AG08396 (cell line): ENCODE results near the gene KIRREL3.

Source experiments
- DNase-seq: peaks from one replicate; pipeline ENCODE4 v3.0.0; 2012; ENCODE audit warnings: low spot score, mixed read lengths

KIRREL3 gene

GRCh38 chr11:127000291-127000968, at the start of gene KIRREL3:
Gene KIRREL3 (minus strand): TSS chr11:127000770.
- peak; percentile 66 for DNase-seq

- DNase-seq, result no peak
Observed at GRCh38 chr11:127050186-127050585, 49.6 kb upstream of the KIRREL3 start.

- DNase-seq, result no peak
Observed at GRCh38 chr11:127049486-127049885, 48.9 kb upstream of the KIRREL3 start.

GRCh38 chr11:127044535-127044934, 44.0 kb upstream of the KIRREL3 start:
- no peak for DNase-seq

- peak; percentile 49 for DNase-seq
Observed at GRCh38 chr11:127042445-127042844, 41.9 kb upstream of the KIRREL3 start.

- DNase-seq, result no peak
Observed at GRCh38 chr11:127039591-127039990, 39.0 kb upstream of the KIRREL3 start.

- DNase-seq, result no peak
Observed at GRCh38 chr11:127037596-127037995, 37.0 kb upstream of the KIRREL3 start.

- no peak for DNase-seq
Observed at GRCh38 chr11:127037001-127037400, 36.4 kb upstream of the KIRREL3 start.

- DNase-seq, result no peak
Observed at GRCh38 chr11:127035824-127036223, 35.3 kb upstream of the KIRREL3 start.

- no peak for DNase-seq
Observed at GRCh38 chr11:127034973-127035372, 34.4 kb upstream of the KIRREL3 start.

- no peak for DNase-seq
Observed at GRCh38 chr11:127028648-127029047, 28.1 kb upstream of the KIRREL3 start.

GRCh38 chr11:127027789-127028188, 27.2 kb upstream of the KIRREL3 start:
- DNase-seq, result no peak

GRCh38 chr11:127027000-127027399, 26.4 kb upstream of the KIRREL3 start:
- no peak for DNase-seq

GRCh38 chr11:127023991-127024390, 23.4 kb upstream of the KIRREL3 start:
- DNase-seq, result no peak

- DNase-seq, result no peak
Observed at GRCh38 chr11:127018683-127019279, 18.2 kb upstream of the KIRREL3 start.

- peak; percentile 83 for DNase-seq
Observed at GRCh38 chr11:127017482-127017881, 16.9 kb upstream of the KIRREL3 start.

GRCh38 chr11:127013550-127013949, 13.0 kb upstream of the KIRREL3 start:
- DNase-seq, result no peak

- DNase-seq, result peak; percentile 55
Observed at GRCh38 chr11:127006311-127006710, 5.7 kb upstream of the KIRREL3 start.

- DNase-seq, result peak; percentile 80
Observed at GRCh38 chr11:127003260-127003981, 2.9 kb upstream of the KIRREL3 start.

- no peak for DNase-seq
Observed at GRCh38 chr11:127002669-127003259, 2.2 kb upstream of the KIRREL3 start.

- DNase-seq, result peak; percentile 26
Observed at GRCh38 chr11:127000981-127001380, 411 bp upstream of the KIRREL3 start.

GRCh38 chr11:126999366-126999765, 1.2 kb downstream of the KIRREL3 start:
- DNase-seq, result no peak

GRCh38 chr11:126997641-126998040, 2.9 kb downstream of the KIRREL3 start:
- DNase-seq, result no peak
